Measurements from ENCODE around the gene NCKIPSD.
A peak's percentile ranks its signal among the peaks of the same experiment; 100 is the strongest.
"Not testable (repeated sequence)": the region's sequence is repeated elsewhere in the genome, so short reads cannot be mapped to it uniquely, and the experiment has no call there.

NCKIPSD gene

GRCh38 chr3:48685603-48686511 lies at the start of gene NCKIPSD (continued):
- TF ChIP-seq, protein P1, sequence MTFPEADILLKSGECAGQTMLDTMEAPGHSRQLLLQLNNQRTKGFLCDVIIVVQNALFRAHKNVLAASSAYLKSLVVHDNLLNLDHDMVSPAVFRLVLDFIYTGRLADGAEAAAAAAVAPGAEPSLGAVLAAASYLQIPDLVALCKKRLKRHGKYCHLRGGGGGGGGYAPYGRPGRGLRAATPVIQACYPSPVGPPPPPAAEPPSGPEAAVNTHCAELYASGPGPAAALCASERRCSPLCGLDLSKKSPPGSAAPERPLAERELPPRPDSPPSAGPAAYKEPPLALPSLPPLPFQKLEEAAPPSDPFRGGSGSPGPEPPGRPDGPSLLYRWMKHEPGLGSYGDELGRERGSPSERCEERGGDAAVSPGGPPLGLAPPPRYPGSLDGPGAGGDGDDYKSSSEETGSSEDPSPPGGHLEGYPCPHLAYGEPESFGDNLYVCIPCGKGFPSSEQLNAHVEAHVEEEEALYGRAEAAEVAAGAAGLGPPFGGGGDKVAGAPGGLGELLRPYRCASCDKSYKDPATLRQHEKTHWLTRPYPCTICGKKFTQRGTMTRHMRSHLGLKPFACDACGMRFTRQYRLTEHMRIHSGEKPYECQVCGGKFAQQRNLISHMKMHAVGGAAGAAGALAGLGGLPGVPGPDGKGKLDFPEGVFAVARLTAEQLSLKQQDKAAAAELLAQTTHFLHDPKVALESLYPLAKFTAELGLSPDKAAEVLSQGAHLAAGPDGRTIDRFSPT (tag by site-specific recombination; IDR thresholded peaks at IDR 0.05), result peak; percentile 85
- no peak for TF ChIP-seq ATF2 (tag by site-specific recombination; IDR thresholded peaks at IDR 0.05; ENCODE audit: low read depth)
- TF ChIP-seq ZNF132 (tag by site-specific recombination; IDR thresholded peaks at IDR 0.05; ENCODE audit: borderline replicate concordance), result no peak
- no peak for TF ChIP-seq ZNF133 (tag by site-specific recombination; IDR thresholded peaks at IDR 0.05)
- TF ChIP-seq, protein P2, sequence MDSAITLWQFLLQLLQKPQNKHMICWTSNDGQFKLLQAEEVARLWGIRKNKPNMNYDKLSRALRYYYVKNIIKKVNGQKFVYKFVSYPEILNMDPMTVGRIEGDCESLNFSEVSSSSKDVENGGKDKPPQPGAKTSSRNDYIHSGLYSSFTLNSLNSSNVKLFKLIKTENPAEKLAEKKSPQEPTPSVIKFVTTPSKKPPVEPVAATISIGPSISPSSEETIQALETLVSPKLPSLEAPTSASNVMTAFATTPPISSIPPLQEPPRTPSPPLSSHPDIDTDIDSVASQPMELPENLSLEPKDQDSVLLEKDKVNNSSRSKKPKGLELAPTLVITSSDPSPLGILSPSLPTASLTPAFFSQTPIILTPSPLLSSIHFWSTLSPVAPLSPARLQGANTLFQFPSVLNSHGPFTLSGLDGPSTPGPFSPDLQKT (IDR thresholded peaks at IDR 0.05; ENCODE audit: borderline replicate concordance, low read depth, low read length), result no peak
- peak; percentile 48 for TF ChIP-seq ZNF335 (tag by site-specific recombination; conservative IDR thresholded peaks at IDR 0.05)
- no peak for TF ChIP-seq ZNF626 (tag by site-specific recombination; IDR thresholded peaks at IDR 0.05)
- TF ChIP-seq ZNF707 (tag by site-specific recombination; IDR thresholded peaks at IDR 0.05), result no peak
- no peak for TF ChIP-seq ZNF266 (tag by site-specific recombination; IDR thresholded peaks at IDR 0.05; ENCODE audit: low read depth)
- TF ChIP-seq ZNF548 (tag by site-specific recombination; IDR thresholded peaks at IDR 0.05), result no peak
- TF ChIP-seq SALL2 (tag by site-specific recombination; IDR thresholded peaks at IDR 0.05; ENCODE audit: borderline replicate concordance), result no peak
- TF ChIP-seq GLIS2 (tag by site-specific recombination; IDR thresholded peaks at IDR 0.05), result peak; percentile 56
- TF ChIP-seq ZNF785 (tag by site-specific recombination; IDR thresholded peaks at IDR 0.05), result 0 out of 2 replicates have a peak, but pooled peaks have one; percentile 33
- no peak for TF ChIP-seq ZNF585B (tag by site-specific recombination; IDR thresholded peaks at IDR 0.05)
- TF ChIP-seq KLF16 (tag by site-specific recombination; IDR thresholded peaks at IDR 0.05), result no peak
- no peak for TF ChIP-seq ZNF629 (tag by site-specific recombination; IDR thresholded peaks at IDR 0.05)
- no peak for TF ChIP-seq ZNF596 (tag by site-specific recombination; IDR thresholded peaks at IDR 0.05)
- TF ChIP-seq KLF1 (tag by site-specific recombination; IDR thresholded peaks at IDR 0.05), result no peak
- no peak for TF ChIP-seq BCL11A (tag by site-specific recombination; IDR thresholded peaks at IDR 0.05; ENCODE audit: low read depth)
- TF ChIP-seq ZNF792 (tag by site-specific recombination; IDR thresholded peaks at IDR 0.05), result no peak

DNA sequence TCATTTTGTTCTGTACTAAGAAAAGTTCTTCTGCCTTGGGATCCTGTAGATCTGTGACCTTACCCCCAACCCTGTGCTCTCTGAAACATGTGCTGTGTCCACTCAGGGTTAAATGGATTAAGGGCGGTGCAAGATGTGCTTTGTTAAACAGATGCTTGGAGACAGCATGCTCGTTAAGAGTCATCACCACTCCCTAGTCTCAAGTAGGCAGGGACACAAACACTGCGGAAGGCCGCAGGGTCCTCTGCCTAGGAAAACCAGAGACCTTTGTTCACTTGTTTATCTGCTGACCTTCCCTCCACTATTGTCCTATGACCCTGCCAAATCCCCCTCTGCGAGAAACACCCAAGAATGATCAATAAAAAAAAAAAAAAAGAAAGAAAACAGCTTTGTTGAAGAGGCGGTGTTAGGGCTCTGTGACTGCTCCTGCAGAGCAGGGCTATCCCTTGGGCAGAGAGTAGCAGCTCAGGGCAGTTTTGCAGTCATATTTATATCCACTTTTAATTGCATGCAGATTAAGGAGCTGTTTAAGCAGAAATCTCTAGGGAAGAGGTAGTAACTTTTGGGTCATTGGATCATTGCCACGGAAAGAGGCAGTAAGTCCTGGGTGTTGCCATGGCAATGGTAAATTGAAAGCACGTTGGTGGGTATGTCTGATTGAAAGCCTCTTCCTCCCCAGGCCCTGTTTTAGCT lies 49.5 kb upstream of the NCKIPSD start:
- H3K4me1 ChIP-seq (ENCODE audit: control insufficient read depth, insufficient read depth, low read length); POLR2A ChIA-PET; H3K27ac ChIP-seq (ENCODE audit: extremely low read depth, low read depth, low read length); H3K4me3 ChIP-seq (ENCODE audit: low read depth, low read length); H3K36me3 ChIP-seq (ENCODE audit: control insufficient read depth in 2 of 2, insufficient read depth in 1 of 2, low read length in 2 of 2); H3K9me3 ChIP-seq (ENCODE audit: control insufficient read depth, insufficient read depth, low read depth, low read length): not testable (repeated sequence)
- CTCF ChIA-PET, result interaction anchor here (0.6 to 1.0 kb wide), 4 partner anchors 51 to 234 kb away, joined by 3 to 5 read pairs (median 4); no protein-coding TSS in a partner anchor
- 0 out of 2 replicates have a peak, but pooled peaks have one; percentile 16 for TF ChIP-seq KLF1 (tag by site-specific recombination; IDR thresholded peaks at IDR 0.05)

DNA sequence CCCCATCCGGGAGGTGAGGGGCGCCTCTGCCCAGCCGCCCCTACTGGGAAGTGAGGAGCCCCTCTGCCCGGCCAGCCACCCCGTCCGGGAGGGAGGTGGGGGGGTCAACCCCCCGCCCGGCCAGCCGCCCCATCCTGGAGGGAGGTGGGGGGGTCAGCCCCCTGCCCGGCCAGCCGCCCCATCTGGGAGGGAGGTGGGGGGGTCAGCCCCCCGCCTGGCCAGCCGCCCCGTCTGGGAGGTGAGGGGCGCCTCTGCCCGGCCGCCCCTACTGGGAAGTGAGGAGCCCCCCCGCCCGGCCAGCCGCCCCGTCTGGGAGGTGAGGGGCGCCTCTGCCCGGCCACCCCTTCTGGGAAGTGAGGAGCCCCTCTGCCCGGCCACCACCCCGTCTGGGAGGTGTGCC lies 48.8 kb upstream of the NCKIPSD start:
- H3K27ac ChIP-seq (ENCODE audit: extremely low read depth, low read depth, low read length); H3K4me1 ChIP-seq (ENCODE audit: control insufficient read depth, insufficient read depth, low read length); H3K9me3 ChIP-seq (ENCODE audit: control insufficient read depth, insufficient read depth, low read depth, low read length); CTCF ChIA-PET; H3K4me3 ChIP-seq (ENCODE audit: low read depth, low read length); H3K36me3 ChIP-seq (ENCODE audit: control insufficient read depth in 2 of 2, insufficient read depth in 1 of 2, low read length in 2 of 2); POLR2A ChIA-PET: not testable (repeated sequence)

DNA sequence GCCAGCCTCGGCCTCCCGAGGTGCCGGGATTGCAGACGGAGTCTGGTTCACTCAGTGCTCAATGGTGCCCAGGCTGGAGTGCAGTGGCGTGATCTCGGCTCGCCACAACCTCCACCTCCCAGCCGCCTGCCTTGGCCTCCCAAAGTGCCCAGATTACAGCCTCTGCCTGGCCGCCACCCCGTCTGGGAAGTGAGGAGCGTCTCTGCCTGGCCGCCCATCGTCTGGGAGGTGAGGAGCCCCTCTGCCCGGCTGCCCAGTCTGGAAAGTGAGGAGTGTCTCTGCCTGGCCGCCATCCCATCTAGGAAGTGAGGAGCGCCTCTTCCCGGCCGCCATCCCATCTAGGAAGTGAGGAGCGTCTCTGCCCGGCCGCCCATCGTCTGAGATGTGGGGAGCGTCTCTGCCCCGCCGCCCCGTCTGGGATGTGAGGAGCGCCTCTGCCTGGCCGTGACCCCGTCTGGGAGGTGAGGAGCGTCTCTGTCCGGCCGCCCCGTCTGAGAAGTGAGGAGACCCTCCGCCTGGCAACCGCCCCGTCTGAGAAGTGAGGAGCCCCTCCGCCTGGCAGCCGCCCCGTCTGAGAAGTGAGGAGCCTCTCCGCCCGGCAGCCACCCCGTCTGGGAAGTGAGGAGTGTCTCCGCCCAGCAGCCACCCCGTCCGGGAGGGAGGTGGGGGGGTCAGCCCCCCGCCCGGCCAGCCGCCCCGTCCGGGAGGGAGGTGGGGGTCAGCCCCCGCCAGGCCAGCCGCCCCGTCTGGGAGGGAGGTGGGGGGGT lies 48.2 kb upstream of the NCKIPSD start:
- H3K4me1 ChIP-seq (ENCODE audit: control insufficient read depth, insufficient read depth, low read length); H3K4me3 ChIP-seq (ENCODE audit: low read depth, low read length); CTCF ChIA-PET; H3K9me3 ChIP-seq (ENCODE audit: control insufficient read depth, insufficient read depth, low read depth, low read length); POLR2A ChIA-PET; H3K27ac ChIP-seq (ENCODE audit: extremely low read depth, low read depth, low read length); H3K36me3 ChIP-seq (ENCODE audit: control insufficient read depth in 2 of 2, insufficient read depth in 1 of 2, low read length in 2 of 2): not testable (repeated sequence)

Data from HEK293 (cell line).